GM12872 (cell line): ENCODE data around the gene TNS4.

Experiments used
- CTCF ChIP-seq: IDR thresholded peaks from 3 replicates; pipeline ENCODE4 v1.5.1; 2011; ENCODE audit warnings: low read depth, mild to moderate bottlenecking, low read length, moderate library complexity; ENCODE audit not compliant: insufficient read depth

TNS4 gene

DNA sequence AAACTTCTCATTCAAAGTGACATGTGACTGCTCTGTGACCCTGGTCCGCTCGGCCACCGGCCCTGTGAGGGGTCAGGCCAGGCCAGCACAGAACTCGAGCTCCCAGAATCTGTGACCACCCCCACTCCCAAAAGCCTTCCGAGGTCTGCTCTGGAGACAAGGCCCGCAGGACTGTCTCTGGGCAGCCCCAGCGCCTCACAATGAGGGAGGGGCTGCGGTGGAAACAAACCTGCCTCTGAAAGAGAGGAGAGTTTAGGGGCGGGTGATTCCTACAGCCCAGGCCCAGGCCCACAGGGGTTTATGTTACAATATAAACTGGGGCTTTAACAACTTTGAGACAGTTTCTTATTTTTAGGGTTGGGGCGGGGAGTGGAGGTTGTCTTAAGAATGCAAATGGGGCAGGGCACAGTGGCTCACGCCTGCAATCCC lies 38.3 kb downstream of the TNS4 start:
- TF ChIP-seq CTCF = no peak

DNA sequence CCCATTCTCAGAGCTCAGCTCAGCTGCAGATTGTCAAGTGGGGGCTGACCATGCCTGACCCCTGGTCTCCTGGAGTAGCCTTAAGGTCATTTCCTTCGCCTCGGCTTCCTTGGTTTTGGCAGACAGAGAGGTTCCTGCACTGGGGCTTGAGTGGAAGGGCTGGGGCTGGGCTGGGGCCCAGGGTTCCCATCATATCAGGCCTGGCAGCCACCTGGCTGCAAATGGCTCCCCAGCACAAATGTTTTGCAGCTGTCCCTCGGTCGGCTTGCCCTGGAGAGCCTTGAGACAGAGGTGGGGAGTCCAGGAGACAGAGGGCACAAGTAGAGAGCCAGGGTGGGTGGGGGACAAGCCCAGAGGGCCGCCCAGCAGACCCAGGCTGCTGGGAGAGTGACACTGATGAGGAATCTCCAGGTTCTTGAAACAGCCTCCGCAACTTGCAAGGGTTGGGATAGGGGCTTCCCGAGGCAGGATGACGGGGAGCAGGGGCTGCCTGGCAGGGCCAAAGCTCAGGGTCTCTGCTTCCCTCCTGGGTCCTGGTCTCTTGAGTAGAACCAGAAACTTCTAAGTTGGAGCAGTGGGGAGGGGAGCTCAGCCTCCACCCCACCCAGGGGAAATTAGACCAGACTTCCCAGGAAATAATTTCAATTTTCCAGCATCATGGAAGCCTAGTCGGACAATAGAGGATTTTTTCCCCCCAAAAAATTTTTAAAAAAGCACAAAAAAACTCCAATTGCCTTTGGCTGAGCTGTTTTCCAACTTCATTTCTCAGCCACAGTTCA lies 38.9 kb downstream of the TNS4 start:
- TF ChIP-seq CTCF = no peak

DNA sequence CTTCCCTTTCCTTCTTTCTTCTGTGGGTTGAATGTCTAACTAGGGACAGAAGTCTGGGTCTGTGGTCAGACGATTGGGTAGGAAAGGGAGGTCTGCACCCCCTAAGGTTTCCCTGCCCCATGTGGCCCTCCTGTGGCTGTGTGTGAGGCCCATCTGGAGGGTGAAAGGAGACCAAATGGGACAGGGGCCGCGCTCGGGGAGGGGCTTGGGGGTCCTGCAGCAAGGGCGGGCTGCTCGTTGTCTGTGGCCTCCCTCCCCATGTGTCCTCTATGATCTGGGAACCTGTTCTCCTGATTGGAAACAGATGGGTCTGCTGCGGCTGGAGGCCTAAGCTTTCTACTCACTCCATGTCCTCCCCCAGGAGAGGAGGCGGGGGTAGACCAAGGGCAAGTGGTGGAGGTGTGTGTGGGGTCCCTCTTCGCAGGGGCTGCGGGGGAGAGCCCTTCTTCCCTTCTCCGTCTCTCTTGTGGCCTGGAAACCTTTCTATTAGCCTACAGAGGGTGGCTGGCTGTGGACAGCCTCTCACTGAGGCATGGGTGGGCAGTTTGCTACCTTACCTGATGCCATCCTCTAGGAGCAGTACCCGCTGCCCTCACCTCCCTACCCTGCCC lies 39.6 kb downstream of the TNS4 start:
- no peak for TF ChIP-seq CTCF

DNA sequence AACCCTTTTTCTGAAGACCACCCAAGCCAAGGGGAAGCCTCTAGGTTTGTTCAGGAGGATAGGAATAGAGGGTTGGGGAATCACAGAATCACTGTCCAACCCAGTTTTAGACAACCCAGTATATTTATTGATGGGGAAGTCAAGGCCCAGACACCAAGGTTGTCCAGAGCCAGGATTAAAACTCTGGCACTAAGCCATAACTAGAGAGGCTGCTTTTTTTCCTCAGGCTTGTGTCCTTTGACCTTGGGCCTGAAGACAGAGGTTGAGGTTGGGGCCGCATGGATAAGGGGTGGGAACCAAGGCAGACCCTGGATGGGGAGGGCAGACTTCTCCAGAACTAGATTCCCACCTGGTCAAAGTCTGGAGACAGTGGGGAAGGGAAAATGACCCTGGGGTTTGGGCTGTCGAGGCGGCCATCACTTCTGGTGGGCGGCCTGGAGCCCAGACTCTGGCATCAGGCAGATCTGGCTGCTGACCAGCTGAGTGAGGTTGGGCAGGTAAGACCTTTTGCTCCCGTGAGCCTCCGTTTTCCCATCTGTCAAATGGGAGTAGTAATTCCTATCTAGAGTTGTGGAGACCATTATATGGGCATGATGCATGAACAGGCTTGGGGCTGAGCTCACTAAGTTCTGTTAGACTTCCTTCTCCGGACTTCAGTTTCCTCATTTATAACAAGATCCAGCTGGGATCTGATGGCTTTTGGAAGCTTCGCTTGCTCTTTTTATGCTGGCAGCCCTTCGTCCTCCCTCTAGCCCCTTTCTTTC lies 40.3 kb downstream of the TNS4 start:
- no peak for TF ChIP-seq CTCF

DNA sequence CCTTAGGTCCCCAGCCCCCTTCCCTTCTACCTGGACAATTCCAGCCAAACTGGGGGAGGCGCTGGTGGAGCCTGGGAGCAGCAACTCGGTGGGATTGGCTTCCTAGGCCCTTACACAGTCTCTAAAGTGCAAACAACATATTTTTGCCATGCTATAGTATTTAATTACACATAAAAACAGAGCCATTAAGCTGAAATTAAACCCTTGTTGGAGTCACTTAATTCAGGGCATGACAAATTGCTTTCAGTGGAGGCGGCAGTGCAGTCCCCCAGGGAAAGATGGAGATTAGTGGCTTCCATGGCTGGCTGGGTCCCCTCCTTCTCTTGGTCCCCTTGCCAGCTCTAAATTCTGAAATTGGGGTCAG lies 40.8 kb downstream of the TNS4 start:
- TF ChIP-seq CTCF = no peak

GRCh38 chr17:40459636-40460603 lies 41.5 kb downstream of the TNS4 start:
- TF ChIP-seq CTCF = no peak
